HS-27A (cell line): ENCODE results near the gene ACTR8.

Source experiments
- DNase-seq: peaks from one replicate; pipeline ENCODE4 v3.0.0-alpha.2; 2012; ENCODE audit warnings: low read depth, missing footprints

Gene ACTR8

GRCh38 chr3:53834429-53835095 is 47.4 kb downstream of the ACTR8 start:
- DNase-seq, result no peak

GRCh38 chr3:53833700-53834099 is 48.3 kb downstream of the ACTR8 start:
- no peak for DNase-seq

GRCh38 chr3:53833053-53833645 is 48.8 kb downstream of the ACTR8 start:
- no peak for DNase-seq

GRCh38 chr3:53830944-53831343 is 51.0 kb downstream of the ACTR8 start:
- no peak for DNase-seq

- no peak for DNase-seq
These were observed 52.3 kb downstream of the ACTR8 start for GRCh38 chr3:53829605-53830004.

GRCh38 chr3:53828581-53828980 is 53.4 kb downstream of the ACTR8 start:
- DNase-seq, result no peak

- no peak for DNase-seq
These were observed 55.9 kb downstream of the ACTR8 start for GRCh38 chr3:53826048-53826447.

- no peak for DNase-seq
These were observed 57.2 kb downstream of the ACTR8 start for GRCh38 chr3:53824795-53825194.

GRCh38 chr3:53823956-53824657 is 57.8 kb downstream of the ACTR8 start:
- no peak for DNase-seq

GRCh38 chr3:53823026-53823955 is 58.7 kb downstream of the ACTR8 start:
- no peak for DNase-seq

GRCh38 chr3:53822331-53822741 is 59.6 kb downstream of the ACTR8 start:
- no peak for DNase-seq

GRCh38 chr3:53821631-53822121 is 60.3 kb downstream of the ACTR8 start:
- DNase-seq, result no peak

- DNase-seq, result no peak
These were observed 61.0 kb downstream of the ACTR8 start for GRCh38 chr3:53820756-53821580.

- DNase-seq, result no peak
These were observed 61.9 kb downstream of the ACTR8 start for GRCh38 chr3:53820084-53820483.

- DNase-seq, result no peak
These were observed 62.6 kb downstream of the ACTR8 start for GRCh38 chr3:53819163-53819868.

- no peak for DNase-seq
These were observed 63.5 kb downstream of the ACTR8 start for GRCh38 chr3:53818221-53819162.

- DNase-seq, result no peak
These were observed 64.1 kb downstream of the ACTR8 start for GRCh38 chr3:53817809-53818208.

GRCh38 chr3:53817211-53817610 is 64.7 kb downstream of the ACTR8 start:
- DNase-seq, result no peak
